Activated naive CD4-positive, alpha-beta T cell (primary cell): ENCODE data around the gene THSD7A.

ENCODE experiments used
- DNase-seq, 4 experiments: peaks; one replicate each; lab custom pipeline; 2025; lab: John Stamatoyannopoulos, UW

Gene THSD7A

GRCh38 chr7:11410656-11411644 is 421.0 kb downstream of the THSD7A start:
- no peak for DNase-seq

GRCh38 chr7:11404355-11404754 is 427.6 kb downstream of the THSD7A start:
- DNase-seq = no peak

GRCh38 chr7:11403781-11404180 is 428.2 kb downstream of the THSD7A start:
- no peak for DNase-seq

- no peak for DNase-seq
These were observed 437.6 kb downstream of the THSD7A start for GRCh38 chr7:11394438-11394837.

- no peak for DNase-seq
These were observed 452.4 kb downstream of the THSD7A start for GRCh38 chr7:11379641-11380040.

- DNase-seq = no peak
These were observed 455.5 kb downstream of the THSD7A start for GRCh38 chr7:11376529-11376928.

- DNase-seq = no peak
These were observed 457.4 kb downstream of the THSD7A start for GRCh38 chr7:11374629-11375028.

GRCh38 chr7:11373546-11374142 is 458.4 kb downstream of the THSD7A start:
- DNase-seq = no peak

GRCh38 chr7:11369696-11370095 is 462.3 kb downstream of the THSD7A start:
- no peak for DNase-seq

GRCh38 chr7:11366118-11366517 is 465.9 kb downstream of the THSD7A start:
- DNase-seq = no peak

GRCh38 chr7:11358637-11359036 is 473.4 kb downstream of the THSD7A start:
- no peak for DNase-seq

GRCh38 chr7:11355399-11356005 is 476.5 kb downstream of the THSD7A start:
- DNase-seq = no peak

GRCh38 chr7:11346302-11346701 is 485.7 kb downstream of the THSD7A start:
- no peak for DNase-seq

- DNase-seq = no peak
These were observed 486.4 kb downstream of the THSD7A start for GRCh38 chr7:11345621-11346020.

GRCh38 chr7:11343818-11344413 is 488.1 kb downstream of the THSD7A start:
- DNase-seq = no peak

GRCh38 chr7:11343136-11343535 is 488.9 kb downstream of the THSD7A start:
- DNase-seq = no peak

- DNase-seq = no peak
These were observed 490.6 kb downstream of the THSD7A start for GRCh38 chr7:11341285-11341944.

- no peak for DNase-seq
These were observed 495.6 kb downstream of the THSD7A start for GRCh38 chr7:11336432-11336831.

- no peak for DNase-seq
These were observed 496.1 kb downstream of the THSD7A start for GRCh38 chr7:11335947-11336346.

GRCh38 chr7:11332865-11333228 is 499.2 kb downstream of the THSD7A start:
- no peak for DNase-seq

- no peak for DNase-seq
These were observed 499.7 kb downstream of the THSD7A start for GRCh38 chr7:11332186-11332864.
